GM23248 (cell line): ENCODE results near the gene SNX25.

Source experiments
- EZH2 ChIP-seq: fragments of 200-600 bp; sonication (generic); IDR thresholded peaks from 2 replicates; pipeline ENCODE4 v1.6.1; 2018; ENCODE audit warnings: antibody characterized with exemption, mild to moderate bottlenecking; ENCODE audit not compliant: insufficient read depth, poor library complexity, severe bottlenecking
- EZH2phosphoT487 ChIP-seq: fragments of 200-600 bp; sonication (generic); IDR thresholded peaks from 2 replicates; pipeline ENCODE4 v1.6.1; 2018; ENCODE audit warnings: antibody characterized with exemption, moderate library complexity, mild to moderate bottlenecking, low read depth; ENCODE audit not compliant: insufficient read depth

- no peak for TF ChIP-seq EZH2
- no peak for TF ChIP-seq EZH2phosphoT487
Measured at GRCh38 chr4:185242749-185243533, 33.5 kb downstream of the SNX25 start.
